Measurements from ENCODE around the gene RPS16. TPM values are rescaled to one million over a fixed set of nuclear protein-coding genes. Genes with fewer than 3 reads are reported as not detected.

The RPS16 gene
- total and polyA plus RNA-seq, 2 donors (not counting 1 experiment from before 2014, with no cell fraction given), result 3,910 to 6,448 TPM

- no peak for TF ChIP-seq EZH2 (IDR thresholded peaks at IDR 0.05; ENCODE audit: borderline replicate concordance, insufficient read depth, low read depth, low read length, poor library complexity, severe bottlenecking)
- TF ChIP-seq, protein P1, sequence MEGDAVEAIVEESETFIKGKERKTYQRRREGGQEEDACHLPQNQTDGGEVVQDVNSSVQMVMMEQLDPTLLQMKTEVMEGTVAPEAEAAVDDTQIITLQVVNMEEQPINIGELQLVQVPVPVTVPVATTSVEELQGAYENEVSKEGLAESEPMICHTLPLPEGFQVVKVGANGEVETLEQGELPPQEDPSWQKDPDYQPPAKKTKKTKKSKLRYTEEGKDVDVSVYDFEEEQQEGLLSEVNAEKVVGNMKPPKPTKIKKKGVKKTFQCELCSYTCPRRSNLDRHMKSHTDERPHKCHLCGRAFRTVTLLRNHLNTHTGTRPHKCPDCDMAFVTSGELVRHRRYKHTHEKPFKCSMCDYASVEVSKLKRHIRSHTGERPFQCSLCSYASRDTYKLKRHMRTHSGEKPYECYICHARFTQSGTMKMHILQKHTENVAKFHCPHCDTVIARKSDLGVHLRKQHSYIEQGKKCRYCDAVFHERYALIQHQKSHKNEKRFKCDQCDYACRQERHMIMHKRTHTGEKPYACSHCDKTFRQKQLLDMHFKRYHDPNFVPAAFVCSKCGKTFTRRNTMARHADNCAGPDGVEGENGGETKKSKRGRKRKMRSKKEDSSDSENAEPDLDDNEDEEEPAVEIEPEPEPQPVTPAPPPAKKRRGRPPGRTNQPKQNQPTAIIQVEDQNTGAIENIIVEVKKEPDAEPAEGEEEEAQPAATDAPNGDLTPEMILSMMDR (IDR thresholded peaks at IDR 0.05), result no peak
- Histone ChIP-seq H3K27ac (ENCODE audit: low read length in 2 of 2) (peak overlapping the region in 1 of 2 donors; percentile 26), H3K9ac (ENCODE audit: low read length) (no peak overlapping the region), H3K9me3 (ENCODE audit: control extremely low read depth in 1 of 3, control insufficient read depth in 2 of 3, insufficient read depth in 1 of 3, low read length in 2 of 3) (peaks cover 0 to 2% (median 0%) of the 10 kb centered on the region in 3 donors), H3K4me1 (ENCODE audit: control insufficient read depth in 2 of 2, insufficient read depth in 2 of 2, low read length in 2 of 2) (peaks cover 11 to 17% of the 10 kb centered on the region in 2 donors), H4K20me1 (ENCODE audit: control insufficient read depth, insufficient read depth, low read length, poor library complexity, severe bottlenecking) (no peaks in the 10 kb centered on the region), H2AFZ (ENCODE audit: insufficient read depth, low read depth, low read length, poor library complexity, severe bottlenecking) (no peak overlapping the region), H3K4me3 (ENCODE audit: control extremely low read depth in 1 of 5, extremely low read depth in 1 of 5, insufficient read depth in 1 of 5, low read depth in 2 of 5, low read length in 4 of 5) (no peak overlapping the region), H3K4me2 (replicated peaks; ENCODE audit: low read depth, low read length, poor library complexity, severe bottlenecking) (no peak overlapping the region), H3K27me3 (replicated peaks in 1 of 4; ENCODE audit: control extremely low read depth in 1 of 4, control insufficient read depth in 3 of 4, insufficient read depth in 4 of 4, low read length in 3 of 4) (no peaks in the 10 kb centered on the region), H3K79me2 (ENCODE audit: control insufficient read depth, insufficient read depth, low read length) (peaks cover 5% of the 10 kb centered on the region), H3K36me3 (replicated peaks in 1 of 2; ENCODE audit: control extremely low read depth in 1 of 2, control insufficient read depth in 1 of 2, extremely low read depth in 1 of 2, insufficient read depth in 2 of 2, low read length in 1 of 2) (peaks cover 0 to 25% of the 10 kb centered on the region in 2 experiments)
- H3K4me1 Mint-ChIP-seq, result peaks cover 30% of the 10 kb centered on the region
- no peaks in the 10 kb centered on the region for H3K27me3 Mint-ChIP-seq
- no peak for DNase-seq
- POLR2A ChIA-PET, result interaction anchor here (0.6 to 2.5 kb wide), 4 partner anchors 12 to 20 kb away, joined by 3 to 7 read pairs (median 6); partner anchors contain the start of gene RPS16
- H3K4me3 Mint-ChIP-seq, result no peak overlapping the region
- WGBS (ENCODE audit: insufficient coverage), result 96% methylated on average over 19 of the region's 27 CpGs
- H3K9me3 Mint-ChIP-seq (ENCODE audit: insufficient read depth), result no peaks in the 10 kb centered on the region
- no peak for ATAC-seq (ENCODE audit: low read depth)
- CTCF ChIA-PET, result interaction anchor here (1.1 to 3.2 kb wide), 3 partner anchors 18 to 256 kb away, joined by 4 to 11 read pairs (median 4); no protein-coding TSS in a partner anchor
- intact Hi-C loops (cut with micrococcal nuclease), result no loop called here
- no peak overlapping the region for H3K27ac Mint-ChIP-seq
Observed at GRCh38 chr19:39416152-39417120, 19.3 kb downstream of the RPS16 start.
